Psoas muscle (tissue), 8 donors: ENCODE results near the gene PDE4D. TPM values are rescaled to one million over a fixed set of nuclear protein-coding genes. Genes with fewer than 3 reads are reported as not detected.

Experiments used
- ATAC-seq, 4 donors: fragments of 200-7000 bp; cut with Tn5 transposase; one replicate each; pipeline ENCODE4 v1.9.1; 2020; ENCODE audit warnings: moderate library complexity in 3 of 4, mild to moderate bottlenecking in 2 of 4
- DNase-seq, 2 donors: peaks; one replicate each; pipeline ENCODE4 v3.0.0-alpha.2; 2020
- H3K27ac ChIP-seq: fragments of 200-600 bp; one replicate; pipeline ENCODE4 v1.8.0; 2022
- H3K27me3 ChIP-seq, 3 donors: fragments of 200-600 bp in 1 of 3; one replicate each; pipeline versions ENCODE4 v1.6.1 to v1.8.0; 2013 to 2022; ENCODE audit warnings: low read length in 2 of 3, mild to moderate bottlenecking in 2 of 3, moderate library complexity in 1 of 3; ENCODE audit not compliant: insufficient read depth in 3 of 3
- H3K36me3 ChIP-seq, 2 donors: fragments of 200-600 bp in 1 of 2; one replicate each; pipeline versions ENCODE4 v1.6.1 to v1.8.0; 2013 to 2022; ENCODE audit warnings: low read depth in 1 of 2, mild to moderate bottlenecking in 1 of 2, moderate library complexity in 1 of 2; ENCODE audit not compliant: insufficient read depth in 1 of 2
- H3K4me1 ChIP-seq: fragments of 200-600 bp; one replicate; pipeline ENCODE4 v1.8.0; 2022
- H3K4me3 ChIP-seq: fragments of 200-600 bp; one replicate; pipeline ENCODE4 v1.8.0; 2022; ENCODE audit warnings: mild to moderate bottlenecking
- H3K9me3 ChIP-seq: fragments of 200-600 bp; one replicate; pipeline ENCODE4 v1.8.0; 2022
- WGBS, 3 donors: extraction: QIAGEN DNeasy Blood & Tissue Kit; methylation state at CpG; one replicate each; pipeline versions ENCODE4 v1.1.6 to v1.1.7; 2013; 5-methylcytosine and 5-hydroxymethylcytosine counted together
- intact Hi-C, 2 donors: fragments of 100-400 bp; cut with DNase I; formaldehyde crosslinking; loops; one replicate each; pipeline versions ENCODE4 v1.11.0 to v1.14.2; 2022
- polyA plus RNA-seq, 3 donors: library from polyadenylated mRNA; stranded (reverse); fragments of 200-250 nt; gene quantifications; one replicate each; pipeline ENCODE4 v1.2.3, GENCODE V29; 2013
- total RNA-seq, 4 donors: library from RNA; stranded (reverse); fragmentation: NEBNext Ultra II Directional in 2 of 4; extraction: Animal tissue kit (Norgen Biotek cat#: 25700) in 2 of 4; gene quantifications; one replicate each; pipeline versions ENCODE4 v1.2.1 to v1.2.4, GENCODE V29; 2021 to 2023
- TF ChIP-seq, protein P1 (sequence below): fragments of 200-600 bp; IDR thresholded peaks from one replicate; pipeline ENCODE4 v1.8.0; 2022; ENCODE audit warnings: antibody characterized with exemption
- donor health status: healthy with polysubstance abuse.
- donor health status: DM: no; HTN: no; CAD: no; lungs with moderate emphysema.
- donor health status: Bipolar disorder and iron deficiency.
- donor health status: healthy.
- donor health status: DM: yes; HTN: yes; CAD: no.
- donor health status: DM: no; HTN: no; CAD: no.
- donor health status: DM: no; HTN: no; CAD: no.
- donor health status: DM: yes; HTN: yes; CAD: no.

Gene PDE4D
- total and polyA plus RNA-seq, 7 donors, result 42.6 to 283 (median 88.7) TPM

DNA sequence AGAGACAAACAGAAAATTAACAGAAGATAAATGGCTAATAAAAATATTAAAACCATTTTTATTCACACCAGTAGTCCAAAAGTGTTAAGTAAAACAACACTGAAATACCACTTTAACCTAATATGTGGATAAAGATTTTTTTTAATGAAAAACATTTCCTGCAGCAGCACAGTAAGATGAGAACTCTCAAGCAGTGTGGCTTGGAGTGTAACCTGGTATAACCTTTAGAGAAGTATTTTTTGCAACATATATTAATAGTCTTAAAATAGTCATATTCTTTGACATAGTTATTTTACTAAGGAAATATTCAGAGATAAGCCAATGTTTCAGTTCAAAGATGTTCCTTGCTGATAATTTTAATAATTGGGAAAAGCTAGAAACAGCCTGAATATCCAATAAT lies 644.4 kb downstream of the PDE4D start:
- Histone ChIP-seq H3K4me3 (no peak overlapping the region), H3K36me3 (no peaks in the 10 kb centered on the region), H3K27ac (peak overlapping the region; percentile 34), H3K27me3 (no peaks in the 10 kb centered on the region), H3K9me3 (no peaks in the 10 kb centered on the region), H3K4me1 (peaks cover 30% of the 10 kb centered on the region)
- intact Hi-C loops, result no loop called here
- TF ChIP-seq, protein P1, sequence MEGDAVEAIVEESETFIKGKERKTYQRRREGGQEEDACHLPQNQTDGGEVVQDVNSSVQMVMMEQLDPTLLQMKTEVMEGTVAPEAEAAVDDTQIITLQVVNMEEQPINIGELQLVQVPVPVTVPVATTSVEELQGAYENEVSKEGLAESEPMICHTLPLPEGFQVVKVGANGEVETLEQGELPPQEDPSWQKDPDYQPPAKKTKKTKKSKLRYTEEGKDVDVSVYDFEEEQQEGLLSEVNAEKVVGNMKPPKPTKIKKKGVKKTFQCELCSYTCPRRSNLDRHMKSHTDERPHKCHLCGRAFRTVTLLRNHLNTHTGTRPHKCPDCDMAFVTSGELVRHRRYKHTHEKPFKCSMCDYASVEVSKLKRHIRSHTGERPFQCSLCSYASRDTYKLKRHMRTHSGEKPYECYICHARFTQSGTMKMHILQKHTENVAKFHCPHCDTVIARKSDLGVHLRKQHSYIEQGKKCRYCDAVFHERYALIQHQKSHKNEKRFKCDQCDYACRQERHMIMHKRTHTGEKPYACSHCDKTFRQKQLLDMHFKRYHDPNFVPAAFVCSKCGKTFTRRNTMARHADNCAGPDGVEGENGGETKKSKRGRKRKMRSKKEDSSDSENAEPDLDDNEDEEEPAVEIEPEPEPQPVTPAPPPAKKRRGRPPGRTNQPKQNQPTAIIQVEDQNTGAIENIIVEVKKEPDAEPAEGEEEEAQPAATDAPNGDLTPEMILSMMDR, result no peak
- no peak for DNase-seq
- peak in 2 of 4 donors; percentile 35 to 40 for ATAC-seq

DNA sequence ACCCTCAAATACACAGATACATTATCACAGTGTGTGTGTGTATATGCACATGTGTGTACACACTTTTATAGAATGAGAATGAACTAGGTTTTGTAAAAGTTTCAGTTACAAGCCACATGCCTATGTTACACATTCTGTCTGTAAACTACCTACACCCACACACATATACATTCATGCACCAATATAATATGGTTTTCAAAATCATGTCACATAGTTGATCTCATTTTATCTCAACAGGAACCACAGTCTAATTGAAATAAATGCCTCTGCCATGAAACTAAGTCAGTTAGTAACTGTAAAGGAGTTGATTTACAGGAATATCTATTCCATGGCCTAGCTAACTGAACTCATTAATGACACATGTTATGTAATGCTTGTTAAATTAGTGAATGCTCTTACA lies 646.6 kb downstream of the PDE4D start:
- TF ChIP-seq, protein P1, result no peak
- H3K4me1 ChIP-seq, result peaks cover 50% of the 10 kb centered on the region

DNA sequence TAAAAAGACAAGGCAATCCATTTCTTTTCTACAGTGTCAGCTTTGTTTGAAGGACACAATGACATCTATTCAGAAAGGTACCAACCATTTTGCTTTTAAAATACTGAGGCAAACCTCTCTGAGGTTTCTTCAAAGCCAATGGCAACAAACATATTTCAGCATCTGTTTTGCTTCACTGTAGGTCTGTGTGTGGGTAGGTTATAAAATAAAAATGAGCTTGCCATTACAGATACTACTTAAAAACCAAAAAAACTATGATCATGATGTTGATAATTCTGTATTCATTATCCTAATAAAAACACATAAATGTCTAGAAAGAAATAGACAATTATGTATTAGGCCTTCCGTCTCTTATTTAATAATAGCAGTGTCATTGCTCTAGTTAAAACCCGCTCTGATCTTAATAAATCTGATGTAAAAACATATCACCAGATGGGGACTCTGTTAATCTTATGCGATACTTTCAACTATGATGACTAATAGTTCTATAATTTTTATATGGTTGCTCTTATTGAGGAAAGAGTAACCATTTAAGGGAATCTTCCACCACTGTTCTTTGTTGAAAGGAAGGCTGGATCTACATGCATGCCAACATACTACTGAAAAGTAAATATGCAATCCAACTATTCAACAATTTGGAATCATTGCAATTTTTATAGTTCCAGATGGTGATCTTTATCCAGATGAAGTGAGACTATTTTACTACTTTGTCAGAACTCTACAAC lies 647.2 kb downstream of the PDE4D start:
- Histone ChIP-seq H3K9me3 (no peaks in the 10 kb centered on the region), H3K4me3 (no peak overlapping the region), H3K27me3 (no peaks in the 10 kb centered on the region), H3K36me3 (no peaks in the 10 kb centered on the region), H3K4me1 (peaks cover 55% of the 10 kb centered on the region), H3K27ac (peak overlapping the region; percentile 26)
- WGBS, 3 donors, result 51 to 70% (median 56%) methylated on average over 3 of the region's 3 CpGs
- DNase-seq (no peak), ATAC-seq (no peak)
- intact Hi-C loops, result no loop called here
- TF ChIP-seq, protein P1, result no peak

More for the DNA sequence above, 646.6 kb downstream of the PDE4D start:
- intact Hi-C loops, result no loop called here
- Histone ChIP-seq H3K4me3 (no peak overlapping the region), H3K27me3 (no peaks in the 10 kb centered on the region), H3K9me3 (no peaks in the 10 kb centered on the region), H3K27ac (no peak overlapping the region), H3K36me3 (no peaks in the 10 kb centered on the region)
- ATAC-seq, result no peak
- DNase-seq, result no peak

DNA sequence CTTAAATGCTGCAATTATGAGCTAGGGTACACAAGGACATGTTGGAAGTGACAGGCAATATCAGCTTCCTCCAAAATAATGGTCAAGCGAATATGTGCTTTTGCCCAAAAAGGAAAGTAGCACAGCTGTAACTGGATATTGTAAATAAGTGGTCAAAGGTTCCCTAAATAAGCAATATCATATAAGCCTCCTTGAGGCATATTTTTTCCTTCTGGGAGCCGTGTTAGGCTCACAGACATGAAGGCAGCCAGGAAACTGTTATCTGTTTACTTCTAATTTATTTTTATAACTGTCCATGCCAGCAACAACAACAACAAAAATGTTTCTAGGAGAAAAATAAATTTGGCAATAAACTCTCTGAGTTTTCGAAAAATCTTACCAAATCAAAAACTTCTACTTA lies 648.3 kb downstream of the PDE4D start:
- DNase-seq (no peak), ATAC-seq (no peak)
- no peak overlapping the region for H3K4me3 ChIP-seq
- H3K4me1 ChIP-seq, result peaks cover 64% of the 10 kb centered on the region
- no peaks in the 10 kb centered on the region for H3K27me3 ChIP-seq
- intact Hi-C loops, result no loop called here
- H3K9me3 ChIP-seq, result no peaks in the 10 kb centered on the region
- peak overlapping the region; percentile 26 for H3K27ac ChIP-seq
- TF ChIP-seq, protein P1, result no peak
- no peaks in the 10 kb centered on the region for H3K36me3 ChIP-seq
- WGBS, 3 donors, result 13 to 22% (median 16%) methylated on average over 3 of the region's 3 CpGs

DNA sequence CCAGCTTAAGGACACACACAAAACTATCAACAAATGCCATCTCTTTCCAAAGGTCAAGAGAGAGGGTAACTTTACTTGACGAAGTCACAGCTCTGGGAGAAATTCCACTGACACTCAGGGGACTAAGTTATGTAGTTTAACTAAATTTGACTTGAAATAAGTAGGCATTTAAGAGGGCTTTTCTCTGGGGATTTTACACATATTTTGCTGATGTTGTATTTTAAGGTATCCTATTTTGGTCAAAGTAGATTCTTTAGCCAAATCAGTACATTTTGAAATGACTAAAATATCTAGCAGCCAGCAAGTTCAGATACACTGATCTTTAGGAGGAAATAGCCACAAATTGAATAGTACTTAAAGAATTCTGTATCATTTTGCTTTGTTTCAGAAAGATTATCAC lies 652.0 kb downstream of the PDE4D start:
- Histone ChIP-seq H3K4me1 (peaks cover 78% of the 10 kb centered on the region), H3K27me3 (no peaks in the 10 kb centered on the region), H3K9me3 (no peaks in the 10 kb centered on the region), H3K27ac (peak overlapping the region; percentile 34), H3K36me3 (no peaks in the 10 kb centered on the region), H3K4me3 (no peak overlapping the region)
- TF ChIP-seq, protein P1, result no peak
- intact Hi-C loops, result no loop called here
- 19 to 48% (median 24%) methylated on average over 1 of the region's 1 CpG for WGBS, 3 donors
- no peak for ATAC-seq
- no peak for DNase-seq
